Keratinocyte (primary cell): ENCODE results near the gene TAC3. TPM values are rescaled to one million over a fixed set of nuclear protein-coding genes. Genes with fewer than 3 reads are reported as not detected.

Source experiments
- DNase-seq: peaks from one replicate; pipeline ENCODE4 v3.0.0-alpha.2; 2011; ENCODE audit warnings: low read depth, missing footprints, low spot score
- FAIRE-seq: peaks from 2 replicates; lab custom pipeline; 2011; peaks lifted over from hg19 to GRCh38; lab: Jason Lieb, UNC
- H2AFZ ChIP-seq: 2 replicates; pipeline ENCODE4 v1.6.0; 2012; ENCODE audit warnings: low read length, control low read depth, inconsistent platforms; ENCODE audit not compliant: control insufficient read depth
- H3K27ac ChIP-seq: 2 replicates; pipeline ENCODE4 v1.5.1; 2011; ENCODE audit warnings: low read length; ENCODE audit not compliant: control insufficient read depth, insufficient read depth
- H3K27me3 ChIP-seq: 3 replicates; pipeline ENCODE4 v1.6.0; 2011; ENCODE audit warnings: low read length; ENCODE audit not compliant: control insufficient read depth, insufficient read depth; ENCODE audit errors: extremely low read depth
- H3K36me3 ChIP-seq, 2 experiments: 2 replicates in 1 of 2; 3 replicates in 1 of 2; pipeline ENCODE4 v1.5.1; 2011; ENCODE audit warnings: low read length in 2 of 2, mild to moderate bottlenecking in 1 of 2; ENCODE audit not compliant: control insufficient read depth in 2 of 2, insufficient read depth in 2 of 2; ENCODE audit errors: extremely low read depth in 1 of 2
- H3K4me1 ChIP-seq: 3 replicates; pipeline ENCODE4 v1.5.1; 2011; ENCODE audit warnings: low read length; ENCODE audit not compliant: control insufficient read depth, insufficient read depth; ENCODE audit errors: extremely low read depth
- H3K4me2 ChIP-seq: 3 replicates; pipeline ENCODE4 v1.6.0; 2011; ENCODE audit warnings: low read depth, low read length; ENCODE audit not compliant: control insufficient read depth, insufficient read depth; ENCODE audit errors: extremely low read depth
- H3K4me3 ChIP-seq, 3 experiments: fragments of 200-600 bp in 1 of 3; sonication (generic) in 1 of 3; 2 replicates in 2 of 3; 3 replicates in 1 of 3; pipeline ENCODE4 v1.5.1; 2011 to 2016; ENCODE audit warnings: low read length in 3 of 3, mild to moderate bottlenecking in 3 of 3, control low read depth in 2 of 3, inconsistent platforms in 1 of 3, low read depth in 1 of 3, mixed read lengths in 1 of 3, mixed run types in 1 of 3, moderate library complexity in 1 of 3; ENCODE audit not compliant: control insufficient read depth in 2 of 3, insufficient read depth in 2 of 3; ENCODE audit errors: extremely low read depth in 1 of 3
- H3K79me2 ChIP-seq: 2 replicates; pipeline ENCODE4 v1.6.0; 2012; ENCODE audit warnings: low read length; ENCODE audit not compliant: control insufficient read depth, insufficient read depth
- H3K9ac ChIP-seq: 3 replicates; pipeline ENCODE4 v1.6.0; 2011; ENCODE audit warnings: low read length; ENCODE audit not compliant: control insufficient read depth, insufficient read depth; ENCODE audit errors: extremely low read depth
- H3K9me1 ChIP-seq: 3 replicates; pipeline ENCODE4 v1.6.0; 2011; ENCODE audit warnings: low read length; ENCODE audit not compliant: control insufficient read depth, insufficient read depth; ENCODE audit errors: extremely low read depth
- H3K9me3 ChIP-seq: 2 replicates; pipeline ENCODE4 v1.5.1; 2012; ENCODE audit warnings: low read depth, low read length; ENCODE audit not compliant: control insufficient read depth
- H4K20me1 ChIP-seq: 3 replicates; pipeline ENCODE4 v1.6.0; 2011; ENCODE audit warnings: low read length; ENCODE audit not compliant: control insufficient read depth, insufficient read depth; ENCODE audit errors: extremely low read depth
- CTCF ChIP-seq, 3 experiments: IDR thresholded peaks in 1 of 3; conservative IDR thresholded peaks in 1 of 3; optimal IDR thresholded peaks in 1 of 3; 2 replicates in 2 of 3; 3 replicates in 1 of 3; pipeline versions ENCODE3 to v1.5.1; 2011; ENCODE audit warnings: low read length in 3 of 3, mild to moderate bottlenecking in 3 of 3, moderate library complexity in 2 of 3, control low read depth in 1 of 3, inconsistent platforms in 1 of 3; ENCODE audit not compliant: insufficient read depth in 2 of 3; ENCODE audit errors: extremely low read depth in 1 of 3
- EZH2 ChIP-seq: IDR thresholded peaks from one replicate; pipeline ENCODE4 v1.6.1; 2012; ENCODE audit warnings: inconsistent platforms, mild to moderate bottlenecking, low read length, moderate library complexity
- dilution Hi-C: fragments of 300-500 bp; cut with MboI; formaldehyde crosslinking; loops from one replicate; pipeline ENCODE4 v1.7.0; 2020; ENCODE audit warnings: low sequenced_read_pairs; ENCODE audit not compliant: extremely low pct_ligation_motif_present
- polyA plus RNA-seq, 5 experiments: library from polyadenylated mRNA; depleted of rRNA in 3 of 5; stranded (reverse) in 3 of 5; stranded (forward) in 1 of 5; unstranded in 1 of 5; fragments of >200 nt; gene quantifications; 1 replicate in 1 of 5; 2 replicates in 3 of 5; 3 replicates in 1 of 5; pipeline versions ENCODE4 v1.2.1 to v1.2.3, GENCODE V29; 2011 to 2012; ENCODE audit warnings: missing spikeins in 2 of 5, low read depth in 1 of 5, low replicate concordance in 1 of 5

Gene TAC3
- polyA plus RNA-seq, 1 donor (not counting 4 experiments of a cell fraction or from before 2014, with no cell fraction given), result not detected

GRCh38 chr12:57005980-57006808, 10.1 kb downstream of the TAC3 start, which contains the start of gene ZBTB39:
Gene ZBTB39 (minus strand): TSS chr12:57006546. CDS start chr12:57004917, 1,629 bp downstream.
- Histone ChIP-seq H3K4me1 (peaks cover 6% of the 10 kb centered on the region), H3K9me1 (no peaks in the 10 kb centered on the region), H3K36me3 (peaks cover 14 to 23% of the 10 kb centered on the region in 2 experiments), H3K4me3 (peak within 1 kb of the TSS; percentile 79 to 85 (median 81)), H3K9ac (peak within 1 kb of the TSS; percentile 76), H3K27ac (peak within 1 kb of the TSS; percentile 38), H3K9me3 (no peaks in the 10 kb centered on the region), H3K4me2 (peak within 1 kb of the TSS; percentile 86), H4K20me1 (no peaks in the 10 kb centered on the region), H2AFZ (peak within 1 kb of the TSS; percentile 57), H3K79me2 (peaks cover 23% of the 10 kb centered on the region), H3K27me3 (no peaks in the 10 kb centered on the region)
- DNase-seq (no peak), FAIRE-seq (no peak)
- dilution Hi-C loops, result loop anchor here (10.0 kb wide), 1 partner anchor 251 kb away; the partner anchor contains the start of gene PRIM1
- no peak for TF ChIP-seq EZH2
- peak in 2 of 3 experiments; percentile 46 to 70 for TF ChIP-seq CTCF (optimal IDR thresholded peaks at IDR 0.05 in 1 of 3, IDR thresholded peaks at IDR 0.05 in 1 of 3, conservative IDR thresholded peaks at IDR 0.05 in 1 of 3; ENCODE audit: extremely low read depth in 1 of 3, insufficient read depth in 2 of 3, low read length in 3 of 3)

GRCh38 chr12:57004651-57005050, 11.7 kb downstream of the TAC3 start:
- Histone ChIP-seq H3K9me1 (no peaks in the 10 kb centered on the region), H4K20me1 (no peaks in the 10 kb centered on the region), H2AFZ (no peak overlapping the region), H3K27ac (no peak overlapping the region), H3K4me1 (peaks cover 6% of the 10 kb centered on the region), H3K4me3 (no peak overlapping the region), H3K79me2 (peaks cover 26% of the 10 kb centered on the region), H3K9me3 (no peaks in the 10 kb centered on the region), H3K4me2 (no peak overlapping the region), H3K36me3 (peaks cover 17 to 25% of the 10 kb centered on the region in 2 experiments), H3K9ac (no peak overlapping the region), H3K27me3 (no peaks in the 10 kb centered on the region)
- TF ChIP-seq CTCF (optimal IDR thresholded peaks at IDR 0.05 in 1 of 3, IDR thresholded peaks at IDR 0.05 in 1 of 3, conservative IDR thresholded peaks at IDR 0.05 in 1 of 3; ENCODE audit: extremely low read depth in 1 of 3, insufficient read depth in 2 of 3, low read length in 3 of 3), result no peak
- no peak for TF ChIP-seq EZH2
- DNase-seq (no peak), FAIRE-seq (no peak)
- dilution Hi-C loops, result loop anchor here (10.0 kb wide), 1 partner anchor 250 kb away; the partner anchor contains the start of gene PRIM1
